Measurements from ENCODE around the gene RBM6. TPM values are rescaled to one million over a fixed set of nuclear protein-coding genes. Genes with fewer than 3 reads are reported as not detected.
A peak's percentile ranks its signal among the peaks of the same experiment; 100 is the strongest.

RBM6 gene, protein sequence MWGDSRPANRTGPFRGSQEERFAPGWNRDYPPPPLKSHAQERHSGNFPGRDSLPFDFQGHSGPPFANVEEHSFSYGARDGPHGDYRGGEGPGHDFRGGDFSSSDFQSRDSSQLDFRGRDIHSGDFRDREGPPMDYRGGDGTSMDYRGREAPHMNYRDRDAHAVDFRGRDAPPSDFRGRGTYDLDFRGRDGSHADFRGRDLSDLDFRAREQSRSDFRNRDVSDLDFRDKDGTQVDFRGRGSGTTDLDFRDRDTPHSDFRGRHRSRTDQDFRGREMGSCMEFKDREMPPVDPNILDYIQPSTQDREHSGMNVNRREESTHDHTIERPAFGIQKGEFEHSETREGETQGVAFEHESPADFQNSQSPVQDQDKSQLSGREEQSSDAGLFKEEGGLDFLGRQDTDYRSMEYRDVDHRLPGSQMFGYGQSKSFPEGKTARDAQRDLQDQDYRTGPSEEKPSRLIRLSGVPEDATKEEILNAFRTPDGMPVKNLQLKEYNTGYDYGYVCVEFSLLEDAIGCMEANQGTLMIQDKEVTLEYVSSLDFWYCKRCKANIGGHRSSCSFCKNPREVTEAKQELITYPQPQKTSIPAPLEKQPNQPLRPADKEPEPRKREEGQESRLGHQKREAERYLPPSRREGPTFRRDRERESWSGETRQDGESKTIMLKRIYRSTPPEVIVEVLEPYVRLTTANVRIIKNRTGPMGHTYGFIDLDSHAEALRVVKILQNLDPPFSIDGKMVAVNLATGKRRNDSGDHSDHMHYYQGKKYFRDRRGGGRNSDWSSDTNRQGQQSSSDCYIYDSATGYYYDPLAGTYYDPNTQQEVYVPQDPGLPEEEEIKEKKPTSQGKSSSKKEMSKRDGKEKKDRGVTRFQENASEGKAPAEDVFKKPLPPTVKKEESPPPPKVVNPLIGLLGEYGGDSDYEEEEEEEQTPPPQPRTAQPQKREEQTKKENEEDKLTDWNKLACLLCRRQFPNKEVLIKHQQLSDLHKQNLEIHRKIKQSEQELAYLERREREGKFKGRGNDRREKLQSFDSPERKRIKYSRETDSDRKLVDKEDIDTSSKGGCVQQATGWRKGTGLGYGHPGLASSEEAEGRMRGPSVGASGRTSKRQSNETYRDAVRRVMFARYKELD
- total RNA-seq (100 to 1,000 TPM in 1 of 2 experiments, 10 to 100 TPM in 1; 99.3 to 106 TPM), total RNA-seq (81.4 to 287 (median 170) reads per million in 172 experiments)
- polyA plus RNA-seq (2013, experiment 1 of 2): 128 TPM
- 148 TPM for polyA plus RNA-seq (2013, experiment 2 of 2)

DNA sequence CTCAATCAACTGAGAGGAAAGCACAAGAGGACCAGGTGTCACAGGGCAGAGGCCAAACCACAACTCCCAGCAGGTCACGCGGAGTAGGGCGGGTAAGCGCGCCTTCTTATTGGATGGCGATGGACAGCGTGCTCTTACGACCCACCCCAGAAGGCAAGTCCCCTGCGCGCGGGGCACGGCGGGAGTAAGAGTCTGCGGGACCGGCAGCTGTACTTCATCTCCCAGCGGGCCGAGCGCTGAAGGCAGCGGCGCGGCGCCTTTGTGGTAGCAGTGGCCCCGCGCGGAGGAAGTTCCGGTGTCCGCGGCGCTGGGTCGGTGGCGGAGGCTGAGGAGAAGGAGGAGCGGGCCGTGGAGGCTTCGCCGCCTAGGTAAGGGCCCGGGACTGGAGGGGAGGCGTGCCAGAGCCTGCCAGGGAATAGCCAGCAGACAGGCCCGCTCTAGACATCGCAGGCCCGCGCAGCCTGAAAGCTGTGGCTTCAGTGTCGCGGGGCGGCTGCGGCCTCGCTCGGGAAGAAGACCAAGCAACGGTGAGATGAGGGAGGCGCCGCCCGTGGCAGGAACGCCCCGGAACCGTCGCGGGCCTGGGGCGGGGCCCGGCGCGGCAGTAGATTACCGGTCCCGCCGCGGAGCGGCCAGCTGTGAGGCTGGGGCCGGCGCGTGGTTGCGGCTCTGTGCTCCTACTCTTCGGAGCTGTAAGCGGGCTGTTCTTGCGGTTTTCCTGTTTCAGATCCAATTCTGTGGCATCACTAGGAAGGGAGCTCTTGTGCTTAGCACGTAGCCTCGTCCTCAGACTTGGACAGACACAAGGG lies at the start of gene RBM6:
Gene RBM6 (plus strand): TSS at position 293 of the 809 bp plus-strand sequence. CDS start 22,492 bp downstream, outside the sequence.
- ChIA-PET POLR2A (interaction anchor here (0.6 to 3.2 kb wide), 15 partner anchors 10 to 1560 kb away, joined by 3 to 42 read pairs (median 4); partner anchors contain the start of genes DCAF1, HYAL3, INKA1 and IP6K1), CTCF (interaction anchor here (0.8 to 1.4 kb wide), 4 partner anchors 10 to 268 kb away, joined by 5 to 8 read pairs (median 6); partner anchors contain the start of gene MON1A)
- intact Hi-C loops (cut with DNase I, micrococcal nuclease): loop anchor here (1.0 to 10.0 kb wide), 6 partner anchors 11 to 915 kb away; partner anchors contain the start of genes IFRD2 (in 1 of the 2), IMPDH2 (in 1 of the 2), MON1A (in 1 of the 2) and MST1R (in 1 of the 2)
- no peaks in the 10 kb centered on the region for H3K9me3 ChIP-seq (ENCODE audit: control insufficient read depth in 1 of 2, insufficient read depth in 1 of 2, low read length in 2 of 2)
- DNase-seq: peak; percentile 86 to 98 (median 92)
- H3K27me3 ChIP-seq (ENCODE audit: control insufficient read depth in 1 of 2, insufficient read depth in 2 of 2, low read length in 2 of 2): no peaks in the 10 kb centered on the region
- Mint-ChIP-seq H3K4me1 (ENCODE audit: low read depth) (peaks cover 34% of the 10 kb centered on the region), H3K27ac (peak within 1 kb of the TSS; percentile 97), H3K9me3 (no peaks in the 10 kb centered on the region), H3K27me3 (no peaks in the 10 kb centered on the region), H3K4me3 (peak within 1 kb of the TSS; percentile 95), H3K36me3 (ENCODE audit: low read depth) (peaks cover 27% of the 10 kb centered on the region)
- H3K36me3 ChIP-seq (ENCODE audit: insufficient read depth, low read length): peaks cover 5% of the 10 kb centered on the region
- H3K27ac ChIP-seq (ENCODE audit: low read depth in 1 of 2, low read length in 2 of 2): peak within 1 kb of the TSS; percentile 96 to 98
- peak; percentile 97 for ATAC-seq (ENCODE audit: poor library complexity)
- peaks cover 26% of the 10 kb centered on the region for H3K4me1 ChIP-seq (ENCODE audit: insufficient read depth, low read length)
- H3K4me3 ChIP-seq (ENCODE audit: low read length): peak within 1 kb of the TSS; percentile 88
- TF ChIP-seq, protein P1, sequence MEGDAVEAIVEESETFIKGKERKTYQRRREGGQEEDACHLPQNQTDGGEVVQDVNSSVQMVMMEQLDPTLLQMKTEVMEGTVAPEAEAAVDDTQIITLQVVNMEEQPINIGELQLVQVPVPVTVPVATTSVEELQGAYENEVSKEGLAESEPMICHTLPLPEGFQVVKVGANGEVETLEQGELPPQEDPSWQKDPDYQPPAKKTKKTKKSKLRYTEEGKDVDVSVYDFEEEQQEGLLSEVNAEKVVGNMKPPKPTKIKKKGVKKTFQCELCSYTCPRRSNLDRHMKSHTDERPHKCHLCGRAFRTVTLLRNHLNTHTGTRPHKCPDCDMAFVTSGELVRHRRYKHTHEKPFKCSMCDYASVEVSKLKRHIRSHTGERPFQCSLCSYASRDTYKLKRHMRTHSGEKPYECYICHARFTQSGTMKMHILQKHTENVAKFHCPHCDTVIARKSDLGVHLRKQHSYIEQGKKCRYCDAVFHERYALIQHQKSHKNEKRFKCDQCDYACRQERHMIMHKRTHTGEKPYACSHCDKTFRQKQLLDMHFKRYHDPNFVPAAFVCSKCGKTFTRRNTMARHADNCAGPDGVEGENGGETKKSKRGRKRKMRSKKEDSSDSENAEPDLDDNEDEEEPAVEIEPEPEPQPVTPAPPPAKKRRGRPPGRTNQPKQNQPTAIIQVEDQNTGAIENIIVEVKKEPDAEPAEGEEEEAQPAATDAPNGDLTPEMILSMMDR (IDR thresholded peaks at IDR 0.05): no peak

DNA sequence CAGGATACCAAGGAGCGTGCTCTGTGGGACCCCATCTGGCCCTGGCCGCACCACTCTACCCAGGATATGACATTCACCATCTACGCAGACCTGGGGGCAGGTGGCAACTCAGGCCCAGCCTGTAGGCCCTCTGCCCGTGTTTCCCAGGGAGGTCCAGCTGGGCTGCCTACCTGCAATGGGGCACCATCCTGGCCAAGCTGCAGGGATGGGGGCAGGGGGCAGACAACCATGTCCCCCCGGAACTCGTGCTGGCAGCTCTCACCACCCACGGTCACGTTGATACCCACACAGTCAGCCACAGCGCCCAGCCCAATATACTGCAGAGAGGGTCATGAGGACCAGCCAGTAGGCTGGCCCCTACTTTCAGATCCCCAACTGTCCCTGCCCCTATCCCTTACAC lies 44.2 kb upstream of the RBM6 start:
- Mint-ChIP-seq H3K4me3 (no peak overlapping the region), H3K27me3 (no peaks in the 10 kb centered on the region), H3K27ac (no peak overlapping the region), H3K9me3 (no peaks in the 10 kb centered on the region), H3K4me1 (ENCODE audit: low read depth) (no peaks in the 10 kb centered on the region), H3K36me3 (ENCODE audit: low read depth) (no peaks in the 10 kb centered on the region)
- Histone ChIP-seq H3K27ac (ENCODE audit: low read depth in 1 of 2, low read length in 2 of 2) (no peak overlapping the region), H3K9me3 (ENCODE audit: control insufficient read depth in 1 of 2, insufficient read depth in 1 of 2, low read length in 2 of 2) (no peaks in the 10 kb centered on the region), H3K27me3 (ENCODE audit: control insufficient read depth in 1 of 2, insufficient read depth in 2 of 2, low read length in 2 of 2) (no peaks in the 10 kb centered on the region), H3K36me3 (ENCODE audit: insufficient read depth, low read length) (no peaks in the 10 kb centered on the region), H3K4me1 (ENCODE audit: insufficient read depth, low read length) (no peaks in the 10 kb centered on the region), H3K4me3 (ENCODE audit: low read length) (no peak overlapping the region)
- intact Hi-C loops (cut with DNase I, micrococcal nuclease): no loop called here
- no peak for ATAC-seq (ENCODE audit: poor library complexity)
- ChIA-PET POLR2A (no interaction called here), CTCF (no interaction called here)
- no peak for DNase-seq
- TF ChIP-seq, protein P1 (IDR thresholded peaks at IDR 0.05): no peak

Data from CD4-positive, alpha-beta T cell (primary cell).